Aorta (tissue), 5 donors: ENCODE results near the gene MDH1. TPM values are rescaled to one million over a fixed set of nuclear protein-coding genes. Genes with fewer than 3 reads are reported as not detected.

Experiments
- ATAC-seq: fragments of 200-7000 bp; cut with Tn5 transposase; one replicate; pipeline ENCODE4 v1.9.1; 2022; ENCODE audit warnings: moderate library complexity; ENCODE audit not compliant: low FRiP score
- DNase-seq, 2 donors: peaks; one replicate each; pipeline ENCODE4 v3.0.0-alpha.2; 2020
- H3K27ac ChIP-seq, 2 donors: one replicate each; pipeline ENCODE4 v1.5.1; 2013; ENCODE audit warnings: low read length in 2 of 2, mild to moderate bottlenecking in 2 of 2, moderate library complexity in 2 of 2, control low read depth in 1 of 2, inconsistent platforms in 1 of 2, low read depth in 1 of 2
- H3K27me3 ChIP-seq, 2 donors: one replicate each; pipeline ENCODE4 v1.6.1; 2013; ENCODE audit warnings: control low read depth in 1 of 2, low read length in 1 of 2, mild to moderate bottlenecking in 1 of 2, moderate library complexity in 1 of 2; ENCODE audit not compliant: insufficient read depth in 2 of 2, control insufficient read depth in 1 of 2
- H3K36me3 ChIP-seq, 2 donors: one replicate each; pipeline ENCODE4 v1.6.1; 2013; ENCODE audit warnings: control low read depth in 1 of 2, low read length in 1 of 2, mild to moderate bottlenecking in 1 of 2; ENCODE audit not compliant: insufficient read depth in 2 of 2, control insufficient read depth in 1 of 2
- H3K4me1 ChIP-seq, 2 donors: one replicate each; pipeline ENCODE4 v1.6.1; 2013; ENCODE audit warnings: low read length in 2 of 2, control low read depth in 1 of 2, mild to moderate bottlenecking in 1 of 2, moderate library complexity in 1 of 2; ENCODE audit not compliant: insufficient read depth in 2 of 2, control insufficient read depth in 1 of 2
- H3K4me3 ChIP-seq, 2 donors: one replicate each; pipeline ENCODE4 v1.5.1; 2013; ENCODE audit warnings: low read length in 2 of 2, control low read depth in 1 of 2, mild to moderate bottlenecking in 1 of 2
- H3K9me3 ChIP-seq: one replicate; pipeline ENCODE4 v1.6.1; 2013; ENCODE audit warnings: mild to moderate bottlenecking, low read length; ENCODE audit not compliant: control insufficient read depth
- WGBS, 2 donors: extraction: QIAGEN DNeasy Blood & Tissue Kit; methylation state at CpG; one replicate each; pipeline ENCODE4 v1.1.7; 2013; 5-methylcytosine and 5-hydroxymethylcytosine counted together
- intact Hi-C, 2 donors: fragments of 100-400 bp; cut with DNase I; formaldehyde crosslinking; loops; one replicate each; pipeline versions ENCODE4 v1.14.2 to v1.15.0; 2022
- polyA plus RNA-seq, 2 donors: library from polyadenylated mRNA; stranded (reverse); fragments of 200-250 nt; gene quantifications; one replicate each; pipeline ENCODE4 v1.2.3, GENCODE V29; 2013
- total RNA-seq, 2 donors: library from RNA; stranded (reverse); fragmentation: NEBNext Ultra II Directional; extraction: Animal tissue kit (Norgen Biotek cat#: 25700); gene quantifications; one replicate each; pipeline ENCODE4 v1.2.1, GENCODE V29; 2021
- donor health status: healthy with polysubstance abuse.
- donor health status: Bipolar disorder and iron deficiency.
- donor health status: DM: no; HTN: no; CAD: no.
- donor health status: DM: no; HTN: no; CAD: no.
- donor health status: DM: yes; HTN: yes; CAD: no.

The MDH1 gene
- total and polyA plus RNA-seq, 4 donors, result 84.9 to 157 (median 98.6) TPM

DNA sequence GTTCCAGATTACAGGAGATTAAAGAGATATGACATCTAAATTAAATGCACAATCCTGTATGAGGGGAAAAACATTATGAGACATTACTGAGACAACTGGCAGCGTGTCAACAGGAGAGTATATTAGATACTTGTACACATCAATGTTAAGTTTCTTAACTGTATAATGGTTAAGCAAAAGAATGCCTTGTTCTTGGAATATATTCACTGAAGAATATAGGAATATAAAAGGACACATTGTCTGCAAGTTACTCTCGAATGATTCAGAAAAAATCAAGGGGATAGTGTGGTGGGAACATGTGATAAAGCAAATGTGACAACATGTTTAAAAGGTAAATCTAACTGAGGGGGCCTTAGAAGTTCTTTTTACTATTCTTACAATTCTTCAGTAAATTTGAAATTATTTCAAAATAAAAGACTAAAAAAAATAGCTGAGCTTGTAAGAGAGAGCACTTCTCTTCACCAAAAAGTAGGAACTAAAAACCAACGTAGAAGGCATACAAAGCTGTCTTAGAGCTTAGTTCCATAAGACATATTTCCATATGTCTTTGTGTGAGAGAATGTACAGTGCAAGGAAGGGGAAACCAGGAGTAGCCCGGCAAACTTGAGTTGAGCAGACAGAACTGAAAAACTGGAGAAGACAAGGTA, 8.0 kb upstream of the MDH1 start:
- DNase-seq (no peak), ATAC-seq (no peak)
- no peaks in the 10 kb centered on the region for H3K9me3 ChIP-seq
- intact Hi-C loops, result loop anchor here (10.0 kb wide), 2 partner anchors 264 to 284 kb away; partner anchors contain the start of gene UGP2 (in 1 of the 2)
- H3K4me3 ChIP-seq, result peak overlapping the region in 1 of 2 donors; percentile 41
- peak overlapping the region in 1 of 2 donors; percentile 88 for H3K27ac ChIP-seq
- no peaks in the 10 kb centered on the region for H3K27me3 ChIP-seq
- 26 to 27% methylated on average over 4 of the region's 4 CpGs for WGBS, 2 donors
- H3K36me3 ChIP-seq, result no peaks in the 10 kb centered on the region
- H3K4me1 ChIP-seq, result no peaks in the 10 kb centered on the region

- ATAC-seq, result peak; percentile 88
- peak overlapping the region; percentile 92 to 93 for H3K27ac ChIP-seq
- WGBS, 2 donors, result 7 to 8% methylated on average over 5 of the region's 5 CpGs
- H3K27me3 ChIP-seq, result no peaks in the 10 kb centered on the region
- intact Hi-C loops, result loop anchor here (10.0 kb wide), 2 partner anchors 263 to 283 kb away; partner anchors contain the start of gene UGP2 (in 1 of the 2)
- DNase-seq, result peak in 1 of 2 donors; percentile 66
- H3K4me3 ChIP-seq, result peak overlapping the region in 1 of 2 donors; percentile 41
- H3K9me3 ChIP-seq, result no peaks in the 10 kb centered on the region
- H3K36me3 ChIP-seq, result no peaks in the 10 kb centered on the region
- no peaks in the 10 kb centered on the region for H3K4me1 ChIP-seq
Observed at GRCh38 chr2:63581298-63581961, 7.3 kb upstream of the MDH1 start.

GRCh38 chr2:63582873-63583272, 5.9 kb upstream of the MDH1 start:
- Histone ChIP-seq H3K9me3 (no peaks in the 10 kb centered on the region), H3K4me1 (peaks cover 0 to 2% of the 10 kb centered on the region in 2 donors), H3K27me3 (no peaks in the 10 kb centered on the region), H3K36me3 (no peaks in the 10 kb centered on the region), H3K4me3 (no peak overlapping the region), H3K27ac (no peak overlapping the region)
- DNase-seq (no peak), ATAC-seq (no peak)
- 96 to 100% methylated on average over 1 of the region's 1 CpG for WGBS, 2 donors
- intact Hi-C loops, result loop anchor here (10.0 kb wide), 2 partner anchors 262 to 282 kb away; partner anchors contain the start of gene UGP2 (in 1 of the 2)

GRCh38 chr2:63587814-63588384, 864 bp upstream of the MDH1 start:
- ATAC-seq, result peak; percentile 76
- Histone ChIP-seq H3K27me3 (no peaks in the 10 kb centered on the region), H3K4me3 (peak overlapping the region; percentile 83 to 84), H3K9me3 (no peaks in the 10 kb centered on the region), H3K4me1 (peaks cover 2 to 8% of the 10 kb centered on the region in 2 donors), H3K27ac (peak overlapping the region in 1 of 2 donors; percentile 66), H3K36me3 (no peaks in the 10 kb centered on the region)
- WGBS, 2 donors, result 0 to 1% methylated on average over 33 of the region's 33 CpGs
- intact Hi-C loops, result loop anchor here (10.0 kb wide), 2 partner anchors 257 to 277 kb away; partner anchors contain the start of gene UGP2 (in 1 of the 2)
- DNase-seq, result no peak

DNA sequence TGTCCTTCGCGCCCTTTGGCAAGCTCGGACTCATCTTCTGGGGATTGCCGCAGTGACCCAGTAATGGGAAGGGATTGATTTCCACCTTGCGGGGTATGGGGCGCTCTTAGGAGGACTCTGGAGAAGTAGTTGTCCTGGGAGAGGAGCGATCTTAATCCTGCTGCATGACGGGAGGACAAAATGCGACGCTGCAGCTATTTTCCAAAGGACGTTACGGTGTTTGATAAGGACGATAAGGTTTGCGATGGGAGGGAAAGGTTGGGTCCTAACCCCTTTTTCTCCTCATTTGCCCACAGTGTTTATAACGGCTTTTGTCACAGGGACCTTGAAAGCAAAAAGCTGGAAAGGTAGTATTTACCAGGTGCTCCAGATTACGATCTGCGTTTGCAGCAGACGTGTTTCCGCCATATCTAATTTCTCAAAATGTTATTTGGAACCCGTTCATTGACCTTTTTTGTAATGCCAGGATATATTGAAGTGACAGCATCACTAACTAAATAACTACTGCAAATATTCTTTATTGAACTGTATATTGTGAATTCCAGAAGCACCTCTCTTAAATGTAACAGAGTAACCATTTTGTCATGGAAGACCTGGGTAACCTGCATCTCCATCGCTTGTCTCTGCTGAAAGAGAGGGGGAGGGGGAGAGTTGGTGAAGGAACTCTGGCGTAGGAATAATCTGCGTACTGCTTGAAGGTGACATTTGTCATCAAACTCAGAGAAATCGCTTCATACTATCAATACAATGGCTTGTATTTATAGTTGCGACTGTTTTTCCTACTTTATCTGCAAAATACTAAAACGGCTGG, 590 bp downstream of the MDH1 start:
- WGBS, 2 donors, result 1 to 2% methylated on average over 26 of the region's 26 CpGs

DNA sequence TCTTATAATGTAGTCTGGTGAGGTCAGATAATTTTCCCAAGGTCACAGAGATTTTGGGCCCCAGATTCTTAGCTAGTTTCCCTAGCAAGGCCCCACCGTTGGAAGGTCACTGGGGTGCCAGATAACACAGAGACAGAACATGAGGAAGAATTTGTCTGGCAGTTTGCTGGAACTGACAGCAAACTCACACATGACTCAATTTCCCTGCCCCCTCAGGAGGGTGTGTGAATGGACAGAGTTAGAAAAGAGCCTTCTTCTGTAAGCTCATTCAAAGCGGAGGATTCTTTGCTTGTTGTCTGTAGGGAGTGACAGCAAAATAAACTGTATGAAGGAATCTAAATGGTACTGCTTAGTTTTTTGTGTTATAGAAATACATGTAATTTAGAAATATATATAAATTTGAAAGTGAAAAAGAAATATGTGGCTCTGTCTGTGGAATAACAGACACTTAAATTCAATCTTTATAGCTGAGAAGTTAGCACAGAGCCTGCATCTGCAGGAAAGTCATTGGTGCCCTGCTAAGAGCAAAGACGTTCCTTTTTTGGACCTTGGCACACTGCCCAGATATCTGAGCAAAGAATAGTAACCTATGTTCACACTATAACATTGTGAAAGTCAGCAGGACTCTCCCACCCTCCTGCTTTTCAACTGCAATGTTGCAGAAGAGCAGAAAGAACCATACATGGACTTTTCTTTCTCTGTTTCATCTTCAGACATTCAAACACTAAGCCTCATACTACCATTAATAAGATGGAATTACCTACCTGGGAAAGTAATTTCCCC, 2.1 kb downstream of the MDH1 start:
- peaks cover 2 to 8% of the 10 kb centered on the region in 2 donors for H3K4me1 ChIP-seq
- H3K4me3 ChIP-seq, result peak overlapping the region in 1 of 2 donors; percentile 21
- DNase-seq (no peak), ATAC-seq (no peak)
- intact Hi-C loops, result no loop called here
- no peak overlapping the region for H3K27ac ChIP-seq
- no peaks in the 10 kb centered on the region for H3K36me3 ChIP-seq
- 30 to 31% methylated on average over 3 of the region's 3 CpGs for WGBS, 2 donors
- H3K27me3 ChIP-seq, result no peaks in the 10 kb centered on the region
- H3K9me3 ChIP-seq, result no peaks in the 10 kb centered on the region

More for the DNA sequence above, 590 bp downstream of the MDH1 start:
- peak overlapping the region; percentile 86 to 94 for H3K4me3 ChIP-seq
- H3K36me3 ChIP-seq, result no peaks in the 10 kb centered on the region
- H3K27me3 ChIP-seq, result no peaks in the 10 kb centered on the region
- H3K4me1 ChIP-seq, result peaks cover 2 to 8% of the 10 kb centered on the region in 2 donors
- DNase-seq (no peak), ATAC-seq (peak; percentile 23)
- no peaks in the 10 kb centered on the region for H3K9me3 ChIP-seq
- peak overlapping the region in 1 of 2 donors; percentile 74 for H3K27ac ChIP-seq
- intact Hi-C loops, result loop anchor here (10.0 kb wide), 2 partner anchors 255 to 275 kb away; partner anchors contain the start of gene UGP2 (in 1 of the 2)

- intact Hi-C loops, result no loop called here
- Histone ChIP-seq H3K4me1 (peaks cover 2 to 8% of the 10 kb centered on the region in 2 donors), H3K36me3 (no peaks in the 10 kb centered on the region), H3K27me3 (no peaks in the 10 kb centered on the region), H3K27ac (no peak overlapping the region), H3K4me3 (no peak overlapping the region), H3K9me3 (no peaks in the 10 kb centered on the region)
- ATAC-seq, result no peak
- no peak for DNase-seq
- WGBS, 2 donors, result 47 to 63% methylated on average over 3 of the region's 3 CpGs
Observed at GRCh38 chr2:63591566-63592175, 2.9 kb downstream of the MDH1 start.
